HepG2 (cell line): ENCODE results near the gene TMEM80. TPM values are rescaled to one million over a fixed set of nuclear protein-coding genes. Genes with fewer than 3 reads are reported as not detected.
A peak's percentile ranks its signal among the peaks of the same experiment; 100 is the strongest.

Experiments used
- ATAC-seq: fragments of 200-7000 bp; cut with Tn5 transposase; 3 replicates; pipeline ENCODE4 v1.9.1; 2020; ENCODE audit warnings: mild to moderate bottlenecking, moderate library complexity
- BruUV-seq: library from RNA; stranded (reverse); fragments of 400-500 nt; replicated peaks from 2 replicates; lab custom pipeline; 2021; lab: Mats Ljungman, UMichigan
- CTCF ChIA-PET: fragments of 300-600 bp; formaldehyde crosslinking; extraction: SDS; loops from one replicate; lab custom pipeline; 2021; ENCODE audit warnings: low total read pairs, inconsistent platforms, low intra/inter-chr PET ratio; lab: Yijun Ruan, JAX
- POLR2A ChIA-PET: fragments of 350-600 bp; sonication (Branson Sonifier 250); formaldehyde crosslinking; loops from one replicate; lab custom pipeline; 2020; ENCODE audit warnings: antibody characterized with exemption, inconsistent platforms; lab: Yijun Ruan, JAX
- DNase-seq: peaks from one replicate; pipeline ENCODE4 v3.0.0-alpha.2; 2015; ENCODE audit warnings: low spot score
- FAIRE-seq: peaks from 3 replicates; lab custom pipeline; 2011; peaks lifted over from hg19 to GRCh38; lab: Jason Lieb, UNC
- H2AFZ ChIP-seq: one replicate; pipeline ENCODE4 v1.6.1; 2011; ENCODE audit warnings: low read length, inconsistent platforms
- H3K27ac ChIP-seq: fragments of 300-600 bp; 3 replicates; pipeline ENCODE4 v1.8.0; 2011; ENCODE audit warnings: mixed run types, mild to moderate bottlenecking, mixed read lengths, low read length, inconsistent platforms; ENCODE audit not compliant: insufficient read depth; ENCODE audit errors: extremely low read length
- H3K27me3 ChIP-seq, 2 experiments: fragments of 200-600 bp in 1 of 2; 2 replicates in 1 of 2; 3 replicates in 1 of 2; pipeline versions ENCODE4 v1.6.0 to v1.8.0; 2011; ENCODE audit warnings: low read length in 2 of 2, mild to moderate bottlenecking in 2 of 2, moderate library complexity in 2 of 2, inconsistent platforms in 1 of 2; ENCODE audit not compliant: insufficient read depth in 2 of 2, control insufficient read depth in 1 of 2
- H3K36me3 ChIP-seq, 2 experiments: fragments of 200-600 bp in 1 of 2; replicated peaks in 1 of 2; 2 replicates in 1 of 2; 3 replicates in 1 of 2; pipeline versions ENCODE4 v1.5.1 to v1.8.0; 2011; ENCODE audit warnings: low read length in 2 of 2, inconsistent platforms in 1 of 2; ENCODE audit not compliant: insufficient read depth in 2 of 2, control insufficient read depth in 1 of 2
- H3K4me1 ChIP-seq: 2 replicates; pipeline ENCODE4 v1.5.1; 2012; ENCODE audit warnings: low read length, inconsistent platforms; ENCODE audit not compliant: insufficient read depth
- H3K4me2 ChIP-seq: 2 replicates; pipeline ENCODE4 v1.6.0; 2011; ENCODE audit warnings: low read depth, low read length, inconsistent platforms
- H3K4me3 ChIP-seq, 3 experiments: fragments of 200-600 bp in 1 of 3; sonication (generic), shearing (Covaris generic) in 1 of 3; replicated peaks in 1 of 3; 2 replicates each; pipeline ENCODE4 v1.5.1; 2011 to 2016; ENCODE audit warnings: low read length in 3 of 3, inconsistent platforms in 2 of 3, low read depth in 2 of 3, mild to moderate bottlenecking in 2 of 3, control low read depth in 1 of 3, mixed read lengths in 1 of 3; ENCODE audit not compliant: insufficient read depth in 1 of 3
- H3K79me2 ChIP-seq: one replicate; pipeline ENCODE4 v1.6.1; 2011; ENCODE audit warnings: low read length, inconsistent platforms; ENCODE audit not compliant: insufficient read depth
- H3K9ac ChIP-seq: 2 replicates; pipeline ENCODE4 v1.6.0; 2011; ENCODE audit warnings: mild to moderate bottlenecking, low read depth, low read length, inconsistent platforms; ENCODE audit not compliant: insufficient read depth
- H3K9me3 ChIP-seq: 2 replicates; pipeline ENCODE4 v1.5.1; 2012; ENCODE audit warnings: mild to moderate bottlenecking, low read length
- H4K20me1 ChIP-seq: 2 replicates; pipeline ENCODE4 v1.6.0; 2011; ENCODE audit warnings: inconsistent platforms, mild to moderate bottlenecking, low read length, moderate library complexity; ENCODE audit not compliant: insufficient read depth
- THAP8 ChIP-seq: sonication (generic); formaldehyde crosslinking; IDR thresholded peaks from 2 replicates; pipeline ENCODE4 v1.5.1; 2020; ENCODE audit warnings: missing genetic modification reagents, mild to moderate bottlenecking, borderline replicate concordance
- ZBTB38 ChIP-seq: sonication (generic); formaldehyde crosslinking; IDR thresholded peaks from 2 replicates; pipeline ENCODE4 v1.5.1; 2020; ENCODE audit warnings: mild to moderate bottlenecking, missing genetic modification reagents
- ZNF557 ChIP-seq: sonication (generic); formaldehyde crosslinking; IDR thresholded peaks from 2 replicates; pipeline ENCODE4 v1.4.0; 2020; ENCODE audit warnings: missing genetic modification reagents
- ZNF773 ChIP-seq: sonication (generic); formaldehyde crosslinking; IDR thresholded peaks from 2 replicates; pipeline ENCODE4 v1.4.0; 2020; ENCODE audit warnings: missing genetic modification reagents, borderline replicate concordance
- ZNF883 ChIP-seq: sonication (generic); formaldehyde crosslinking; IDR thresholded peaks from 2 replicates; pipeline ENCODE4 v1.5.1; 2020; ENCODE audit warnings: mild to moderate bottlenecking, missing genetic modification reagents; ENCODE audit errors: not compliant biosample characterization
- WGBS: methylation state at CpG from one replicate; pipeline ENCODE4 v1.1.6; 2017; ENCODE audit warnings: low lambda C conversion rate; 5-methylcytosine and 5-hydroxymethylcytosine counted together
- in situ Hi-C: cut with HindIII; loops from 2 replicates; pipeline ENCODE4 v1.10.0; 2017; ENCODE audit warnings: low pct_unique_long_range_greater_than_20kb; ENCODE audit not compliant: extremely low pct_ligation_motif_present
- intact Hi-C: fragments of 100-400 bp; cut with micrococcal nuclease; formaldehyde crosslinking; loops from one replicate; pipeline ENCODE4 v1.10.0; 2022; ENCODE audit not compliant: unreplicated experiment
- polyA plus RNA-seq, 8 experiments: library from polyadenylated mRNA; depleted of rRNA in 3 of 8; stranded (reverse) in 7 of 8; unstranded in 1 of 8; fragments of >200 nt; fragmentation: Illumina TruSeq in 4 of 8; extraction: Trizol in 4 of 8; gene quantifications; 2 replicates each; pipeline versions ENCODE4 v1.2.1 to v1.2.3, GENCODE V29; 2011 to 2016; ENCODE audit warnings: low read depth in 4 of 8, missing spikeins in 1 of 8, mixed read lengths in 1 of 8; ENCODE audit not compliant: insufficient read depth in 1 of 8
- total RNA-seq, 5 experiments: library from RNA; depleted of rRNA; stranded (reverse); fragments of >200 nt; fragmentation: Illumina TruSeq; extraction: Trizol; gene quantifications; 2 replicates each; pipeline ENCODE4 v1.2.3, GENCODE V29; 2016; ENCODE audit warnings: low read depth in 1 of 5
- TF ChIP-seq, protein P1 (sequence below): sonication (generic); formaldehyde crosslinking; IDR thresholded peaks from 2 replicates; pipeline ENCODE4 v1.4.0; 2020; ENCODE audit warnings: missing genetic modification reagents
- TF ChIP-seq, protein P2 (sequence below): IDR thresholded peaks from 2 replicates; pipeline ENCODE4 v1.6.1; 2016; ENCODE audit warnings: low read depth, missing genetic modification reagents, missing compliant biosample characterization

Gene TMEM80
- total and polyA plus RNA-seq, 2 of the 13 experiments (the other 11 are each of a cell fraction or from before 2014, with no cell fraction given) = 5.6 to 17.1 TPM

DNA sequence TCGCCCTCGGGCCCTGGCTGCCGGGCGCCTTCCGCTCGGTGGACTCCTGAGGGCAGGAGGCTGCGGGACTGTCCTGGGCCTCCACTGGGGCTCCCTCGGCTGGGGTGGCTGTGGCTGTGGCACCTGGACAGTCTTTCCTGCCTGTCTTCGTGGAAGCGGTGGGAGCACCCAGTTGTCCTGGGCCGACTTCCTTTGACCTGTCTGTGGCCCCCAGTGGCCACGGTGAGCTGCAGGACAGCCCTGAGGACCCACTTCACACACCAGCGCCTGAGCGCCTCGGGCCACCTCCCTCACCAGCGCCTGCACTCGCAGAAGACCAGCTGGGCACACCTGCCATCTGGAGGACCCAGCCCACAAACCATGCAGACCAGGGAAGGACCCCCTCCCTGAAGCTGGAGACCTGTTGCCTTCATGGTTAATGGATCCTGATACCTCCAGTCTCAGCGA lies 8.6 kb downstream of the TMEM80 start:
- H3K9ac ChIP-seq = peak overlapping the region; percentile 46
- H3K9me3 ChIP-seq = no peaks in the 10 kb centered on the region
- H3K4me3 ChIP-seq = peak overlapping the region; percentile 11 to 96 (median 94); a peak in 5 of 6 replicates
- in situ Hi-C loops = no loop called here
- H3K27me3 ChIP-seq = no peaks in the 10 kb centered on the region; a peak in 1 of 5 replicates
- ATAC-seq = no peak
- ChIA-PET POLR2A (interaction anchor here (0.6 to 7.9 kb wide), 18 partner anchors 7 to 256 kb away, joined by 3 to 203 read pairs (median 6); partner anchors contain the start of genes DEAF1, GATD1, LMNTD2 and PHRF1), CTCF (no interaction called here)
- H3K27ac ChIP-seq = peak overlapping the region; percentile 96
- no peak for DNase-seq
- peaks cover 2 to 8% of the 10 kb centered on the region in 2 experiments; a peak in 4 of 5 replicates for H3K36me3 ChIP-seq
- no peak for FAIRE-seq
- peak overlapping the region; percentile 82 for H3K4me2 ChIP-seq
- H3K79me2 ChIP-seq = peaks cover 31% of the 10 kb centered on the region
- H3K4me1 ChIP-seq = peaks cover 65% of the 10 kb centered on the region
- 71% methylated on average over 7 of the region's 18 CpGs for WGBS
- H2AFZ ChIP-seq = no peak overlapping the region
- intact Hi-C loops = loop anchor here (2.0 to 10.0 kb wide), 2 partner anchors 49 to 73 kb away; partner anchors contain the start of gene GATD1
- H4K20me1 ChIP-seq = no peaks in the 10 kb centered on the region
- no TSS peak for BruUV-seq
- TF ChIP-seq, protein P1, sequence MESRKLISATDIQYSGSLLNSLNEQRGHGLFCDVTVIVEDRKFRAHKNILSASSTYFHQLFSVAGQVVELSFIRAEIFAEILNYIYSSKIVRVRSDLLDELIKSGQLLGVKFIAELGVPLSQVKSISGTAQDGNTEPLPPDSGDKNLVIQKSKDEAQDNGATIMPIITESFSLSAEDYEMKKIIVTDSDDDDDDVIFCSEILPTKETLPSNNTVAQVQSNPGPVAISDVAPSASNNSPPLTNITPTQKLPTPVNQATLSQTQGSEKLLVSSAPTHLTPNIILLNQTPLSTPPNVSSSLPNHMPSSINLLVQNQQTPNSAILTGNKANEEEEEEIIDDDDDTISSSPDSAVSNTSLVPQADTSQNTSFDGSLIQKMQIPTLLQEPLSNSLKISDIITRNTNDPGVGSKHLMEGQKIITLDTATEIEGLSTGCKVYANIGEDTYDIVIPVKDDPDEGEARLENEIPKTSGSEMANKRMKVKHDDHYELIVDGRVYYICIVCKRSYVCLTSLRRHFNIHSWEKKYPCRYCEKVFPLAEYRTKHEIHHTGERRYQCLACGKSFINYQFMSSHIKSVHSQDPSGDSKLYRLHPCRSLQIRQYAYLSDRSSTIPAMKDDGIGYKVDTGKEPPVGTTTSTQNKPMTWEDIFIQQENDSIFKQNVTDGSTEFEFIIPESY (CRISPR knock-in tag) = peak; percentile 76
- TF ChIP-seq ZNF773 (CRISPR knock-in tag) (no peak), ZNF557 (CRISPR knock-in tag) (no peak), ZBTB38 (CRISPR knock-in tag) (peak; percentile 56; the same call in 1 of the 2 replicates), ZNF883 (CRISPR knock-in tag) (no peak), THAP8 (no peak)
- TF ChIP-seq, protein P2, sequence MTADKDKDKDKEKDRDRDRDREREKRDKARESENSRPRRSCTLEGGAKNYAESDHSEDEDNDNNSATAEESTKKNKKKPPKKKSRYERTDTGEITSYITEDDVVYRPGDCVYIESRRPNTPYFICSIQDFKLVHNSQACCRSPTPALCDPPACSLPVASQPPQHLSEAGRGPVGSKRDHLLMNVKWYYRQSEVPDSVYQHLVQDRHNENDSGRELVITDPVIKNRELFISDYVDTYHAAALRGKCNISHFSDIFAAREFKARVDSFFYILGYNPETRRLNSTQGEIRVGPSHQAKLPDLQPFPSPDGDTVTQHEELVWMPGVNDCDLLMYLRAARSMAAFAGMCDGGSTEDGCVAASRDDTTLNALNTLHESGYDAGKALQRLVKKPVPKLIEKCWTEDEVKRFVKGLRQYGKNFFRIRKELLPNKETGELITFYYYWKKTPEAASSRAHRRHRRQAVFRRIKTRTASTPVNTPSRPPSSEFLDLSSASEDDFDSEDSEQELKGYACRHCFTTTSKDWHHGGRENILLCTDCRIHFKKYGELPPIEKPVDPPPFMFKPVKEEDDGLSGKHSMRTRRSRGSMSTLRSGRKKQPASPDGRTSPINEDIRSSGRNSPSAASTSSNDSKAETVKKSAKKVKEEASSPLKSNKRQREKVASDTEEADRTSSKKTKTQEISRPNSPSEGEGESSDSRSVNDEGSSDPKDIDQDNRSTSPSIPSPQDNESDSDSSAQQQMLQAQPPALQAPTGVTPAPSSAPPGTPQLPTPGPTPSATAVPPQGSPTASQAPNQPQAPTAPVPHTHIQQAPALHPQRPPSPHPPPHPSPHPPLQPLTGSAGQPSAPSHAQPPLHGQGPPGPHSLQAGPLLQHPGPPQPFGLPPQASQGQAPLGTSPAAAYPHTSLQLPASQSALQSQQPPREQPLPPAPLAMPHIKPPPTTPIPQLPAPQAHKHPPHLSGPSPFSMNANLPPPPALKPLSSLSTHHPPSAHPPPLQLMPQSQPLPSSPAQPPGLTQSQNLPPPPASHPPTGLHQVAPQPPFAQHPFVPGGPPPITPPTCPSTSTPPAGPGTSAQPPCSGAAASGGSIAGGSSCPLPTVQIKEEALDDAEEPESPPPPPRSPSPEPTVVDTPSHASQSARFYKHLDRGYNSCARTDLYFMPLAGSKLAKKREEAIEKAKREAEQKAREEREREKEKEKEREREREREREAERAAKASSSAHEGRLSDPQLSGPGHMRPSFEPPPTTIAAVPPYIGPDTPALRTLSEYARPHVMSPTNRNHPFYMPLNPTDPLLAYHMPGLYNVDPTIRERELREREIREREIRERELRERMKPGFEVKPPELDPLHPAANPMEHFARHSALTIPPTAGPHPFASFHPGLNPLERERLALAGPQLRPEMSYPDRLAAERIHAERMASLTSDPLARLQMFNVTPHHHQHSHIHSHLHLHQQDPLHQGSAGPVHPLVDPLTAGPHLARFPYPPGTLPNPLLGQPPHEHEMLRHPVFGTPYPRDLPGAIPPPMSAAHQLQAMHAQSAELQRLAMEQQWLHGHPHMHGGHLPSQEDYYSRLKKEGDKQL (CRISPR knock-in tag) = no peak
